HEK293T (cell line): ENCODE measurements around the gene TTC39C.
"Not testable (repeated sequence)": the region's sequence is repeated elsewhere in the genome, so short reads cannot be mapped to it uniquely, and the experiment has no call there.

Experiments used
- CTCF ChIA-PET: fragments of 350-600 bp; formaldehyde crosslinking; extraction: SDS; loops from one replicate; lab custom pipeline; 2021; ENCODE audit warnings: antibody characterized with exemption, inconsistent platforms; lab: Yijun Ruan, JAX
- POLR2A ChIA-PET: fragments of 350-600 bp; formaldehyde crosslinking; extraction: SDS; loops from one replicate; lab custom pipeline; 2020; ENCODE audit warnings: antibody characterized with exemption, inconsistent platforms; lab: Yijun Ruan, JAX
- DNase-seq: peaks from one replicate; pipeline ENCODE4 v3.0.0; 2012; ENCODE audit warnings: mixed read lengths; ENCODE audit errors: extremely low spot score
- ARNT ChIP-seq: fragments of 450-650 bp; IDR thresholded peaks from 2 replicates; pipeline ENCODE4 v1.6.1; 2017; ENCODE audit warnings: mild to moderate bottlenecking
- BHLHE40 ChIP-seq: fragments of 450-650 bp; IDR thresholded peaks from 2 replicates; pipeline ENCODE4 v1.6.1; 2016; ENCODE audit warnings: mild to moderate bottlenecking, moderate library complexity, borderline replicate concordance
- CTBP1 ChIP-seq: fragments of 450-650 bp; IDR thresholded peaks from 2 replicates; pipeline ENCODE4 v1.6.1; 2016; ENCODE audit warnings: borderline replicate concordance
- ELF4 ChIP-seq: fragments of 450-650 bp; IDR thresholded peaks from 2 replicates; pipeline ENCODE4 v1.6.1; 2017; ENCODE audit warnings: antibody characterized with exemption
- FOXA1 ChIP-seq: fragments of 450-650 bp; IDR thresholded peaks from 2 replicates; pipeline ENCODE4 v1.6.1; 2016; ENCODE audit warnings: mild to moderate bottlenecking
- FOXK2 ChIP-seq: fragments of 450-650 bp; IDR thresholded peaks from 2 replicates; pipeline ENCODE4 v1.6.1; 2016; ENCODE audit warnings: mild to moderate bottlenecking
- FOXM1 ChIP-seq: fragments of 450-650 bp; IDR thresholded peaks from 2 replicates; pipeline ENCODE4 v1.6.1; 2017; ENCODE audit warnings: mild to moderate bottlenecking, borderline replicate concordance
- HDGF ChIP-seq: fragments of 450-650 bp; IDR thresholded peaks from 2 replicates; pipeline ENCODE4 v1.6.1; 2017; ENCODE audit warnings: antibody characterized with exemption, borderline replicate concordance
- L3MBTL2 ChIP-seq: fragments of 450-650 bp; conservative IDR thresholded peaks from 2 replicates; pipeline ENCODE4 v1.6.1; 2016; ENCODE audit warnings: mild to moderate bottlenecking
- LEF1 ChIP-seq: fragments of 450-650 bp; IDR thresholded peaks from 2 replicates; pipeline ENCODE4 v1.6.1; 2017; ENCODE audit warnings: mild to moderate bottlenecking, borderline replicate concordance
- NFRKB ChIP-seq: fragments of 450-650 bp; IDR thresholded peaks from 2 replicates; pipeline ENCODE4 v1.6.1; 2016; ENCODE audit warnings: mild to moderate bottlenecking, moderate library complexity
- PKNOX1 ChIP-seq: fragments of 450-650 bp; IDR thresholded peaks from 2 replicates; pipeline ENCODE4 v1.6.1; 2016
- SP1 ChIP-seq: fragments of 450-650 bp; IDR thresholded peaks from 2 replicates; pipeline ENCODE4 v1.6.1; 2017
- SUZ12 ChIP-seq: fragments of 450-650 bp; IDR thresholded peaks from 2 replicates; pipeline ENCODE4 v1.6.1; 2016; ENCODE audit warnings: mild to moderate bottlenecking
- TARDBP ChIP-seq: fragments of 450-650 bp; IDR thresholded peaks from 2 replicates; pipeline ENCODE4 v1.6.1; 2016
- ZNF384 ChIP-seq: fragments of 450-650 bp; IDR thresholded peaks from 2 replicates; pipeline ENCODE4 v1.6.1; 2016

The TTC39C gene

DNA sequence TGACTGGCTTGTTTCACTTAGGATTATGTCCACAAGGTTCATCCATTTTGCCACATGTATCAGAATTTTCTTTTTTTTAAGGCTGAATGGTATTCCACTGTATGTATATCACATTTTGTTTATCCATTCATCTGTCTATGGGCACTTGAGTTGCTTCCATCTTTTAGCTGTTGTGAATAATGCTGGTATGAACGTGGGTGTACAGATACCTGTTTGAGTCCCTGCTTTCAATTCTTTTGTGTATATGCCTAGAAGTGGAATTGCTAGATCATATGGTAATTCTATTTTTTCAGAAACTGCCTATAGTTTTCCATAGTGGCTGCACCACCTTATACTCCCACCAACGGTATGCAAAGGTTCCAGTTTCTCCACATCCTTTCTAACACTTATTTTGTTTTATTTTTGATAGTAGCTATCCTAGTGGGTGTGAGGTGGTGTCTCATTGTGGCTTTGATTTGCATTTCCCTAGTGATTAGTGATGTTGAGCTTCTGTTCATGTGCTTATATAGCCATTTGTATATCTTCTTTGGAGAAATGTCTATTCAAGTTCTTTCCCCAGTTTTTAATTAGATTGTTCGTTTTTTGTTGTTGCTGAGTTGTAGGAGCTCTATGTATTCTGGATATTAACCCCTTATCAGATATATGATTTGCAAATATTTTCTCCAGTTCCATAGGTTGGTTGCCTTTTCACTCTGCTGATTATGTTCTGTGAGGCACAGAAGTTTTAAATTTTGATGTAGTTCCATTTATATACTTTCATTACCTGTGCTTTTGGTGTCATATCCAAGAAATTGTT is 40.7 kb downstream of the TTC39C start:
- no peak for DNase-seq
- CTCF ChIA-PET = no interaction called here
- TF ChIP-seq FOXA1 = no peak
- POLR2A ChIA-PET = interaction anchor here (0.7 kb wide), 1 partner anchor 12 kb away, joined by 4 read pairs; no protein-coding TSS in a partner anchor

DNA sequence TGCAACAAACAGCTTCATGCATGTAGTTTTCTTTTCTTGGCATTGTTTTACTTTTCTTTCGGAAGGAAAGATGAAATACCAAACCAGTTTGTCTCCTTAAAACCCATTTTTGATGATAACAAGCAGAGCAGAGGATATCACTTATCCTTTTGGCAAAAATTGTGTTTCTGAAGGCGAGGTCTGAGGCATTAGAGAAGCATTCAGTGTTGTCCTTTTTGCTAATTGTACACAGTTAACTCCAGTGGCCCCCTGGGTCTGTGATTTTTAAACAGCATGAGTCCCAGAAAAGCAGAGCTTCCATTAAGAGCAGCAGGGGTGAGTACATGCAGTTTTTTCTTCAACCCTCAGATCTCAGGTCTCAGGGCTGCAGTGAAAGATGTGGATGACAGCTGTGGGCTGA is 41.3 kb downstream of the TTC39C start:
- TF ChIP-seq FOXK2 (no peak), SP1 (no peak), TARDBP (no peak), SUZ12 (no peak)
- POLR2A ChIA-PET = interaction anchor here (0.7 kb wide), 1 partner anchor 12 kb away, joined by 4 read pairs; no protein-coding TSS in a partner anchor
- peak; percentile 39 for DNase-seq
- CTCF ChIA-PET = no interaction called here

GRCh38 chr18:24056506-24056905 is 42.0 kb downstream of the TTC39C start:
- no peak for TF ChIP-seq ARNT
- TF ChIP-seq TARDBP = no peak
- no peak for TF ChIP-seq FOXA1
- no peak for TF ChIP-seq BHLHE40
- no peak for TF ChIP-seq ELF4
- no peak for TF ChIP-seq LEF1
- TF ChIP-seq ZNF384 = no peak
- CTCF ChIA-PET = no interaction called here
- POLR2A ChIA-PET = no interaction called here
- no peak for DNase-seq

- TF ChIP-seq BHLHE40 = no peak
- TF ChIP-seq CTBP1 = no peak
- no peak for TF ChIP-seq NFRKB
- no peak for TF ChIP-seq SP1
- no peak for TF ChIP-seq FOXM1
- no peak for TF ChIP-seq ELF4
- no peak for TF ChIP-seq FOXA1
- no peak for TF ChIP-seq SUZ12
- no peak for TF ChIP-seq HDGF
- no peak for TF ChIP-seq ARNT
- no peak for TF ChIP-seq LEF1
- no peak for TF ChIP-seq TARDBP
- no peak for TF ChIP-seq PKNOX1
- no peak for TF ChIP-seq ZNF384
- TF ChIP-seq L3MBTL2 = no peak
- TF ChIP-seq FOXK2 = no peak
- POLR2A ChIA-PET = no interaction called here
- CTCF ChIA-PET = no interaction called here
- no peak for DNase-seq
Observed at GRCh38 chr18:24057804-24058203, 43.2 kb downstream of the TTC39C start.

- POLR2A ChIA-PET, DNase-seq: not testable (repeated sequence)
- CTCF ChIA-PET = interaction anchor here (0.6 kb wide), 1 partner anchor 431 kb away, joined by 5 read pairs; no protein-coding TSS in a partner anchor
Observed at GRCh38 chr18:24059385-24059784, 44.8 kb downstream of the TTC39C start.

DNA sequence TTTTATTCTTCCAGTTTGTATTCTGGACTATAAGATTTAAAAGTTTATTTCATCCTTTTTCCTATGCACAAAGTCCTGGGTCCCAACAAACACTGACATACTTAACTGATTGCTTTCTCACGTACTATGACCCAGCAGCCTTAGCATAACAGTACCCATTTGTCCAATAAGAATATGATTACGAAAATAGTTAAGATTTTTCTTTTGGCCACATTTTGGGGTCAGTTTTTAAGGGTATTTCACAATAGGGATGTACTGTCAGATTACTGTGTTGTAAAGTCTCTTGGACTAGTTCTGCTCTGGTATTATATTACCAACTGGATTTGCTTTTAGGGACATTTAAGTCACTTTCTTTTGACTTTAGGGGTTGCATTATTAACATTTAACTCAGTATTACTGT is 46.1 kb downstream of the TTC39C start:
- no peak for DNase-seq
- TF ChIP-seq ZNF384 (no peak), NFRKB (no peak), FOXM1 (no peak), ARNT (no peak), L3MBTL2 (no peak), FOXA1 (no peak), HDGF (no peak), LEF1 (no peak), BHLHE40 (no peak)
- ChIA-PET POLR2A (no interaction called here), CTCF (no interaction called here)

- CTCF ChIA-PET = no interaction called here
- POLR2A ChIA-PET = no interaction called here
- TF ChIP-seq ZNF384 (0 out of 2 replicates have a peak, but pooled peaks have one; percentile 17), FOXA1 (no peak)
- DNase-seq = no peak
Observed at GRCh38 chr18:24063121-24063731, 48.7 kb downstream of the TTC39C start.

DNA sequence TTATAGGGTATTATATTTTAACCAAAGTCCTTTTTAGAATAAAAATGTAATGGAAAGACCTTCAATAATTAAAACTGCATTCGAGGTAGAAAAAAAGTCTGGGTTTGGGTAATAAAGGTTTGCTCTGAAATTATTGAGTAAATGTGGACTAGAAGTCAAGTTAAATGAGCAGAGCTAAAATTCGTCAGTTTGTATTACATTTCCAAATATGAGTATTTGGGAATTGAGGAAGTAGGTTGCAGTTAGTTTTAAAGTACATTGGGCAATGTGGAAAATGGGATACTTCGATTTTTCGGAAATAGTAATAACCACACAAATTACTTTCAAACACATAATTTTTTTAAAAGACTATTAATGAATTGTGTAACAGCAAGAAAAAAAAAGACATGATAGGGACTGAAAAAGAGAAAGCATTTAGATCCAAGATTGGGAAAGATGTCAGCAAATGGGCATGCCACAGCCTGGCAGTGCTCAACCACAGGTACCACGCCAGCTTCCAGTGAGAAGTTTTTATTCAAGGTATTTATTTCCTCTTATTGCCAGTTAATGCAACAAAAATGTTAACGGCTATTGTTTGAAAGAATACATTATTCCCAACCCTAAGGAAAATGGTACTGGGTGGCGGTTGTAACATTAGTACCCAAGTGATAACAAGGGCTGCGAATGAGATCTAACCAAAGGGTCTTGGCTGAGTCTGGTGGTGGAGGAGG is 50.0 kb downstream of the TTC39C start:
- no peak for DNase-seq
- POLR2A ChIA-PET = no interaction called here
- CTCF ChIA-PET = no interaction called here

More for the DNA sequence above, 50.0 kb downstream of the TTC39C start:
- TF ChIP-seq ARNT (no peak), SP1 (no peak), CTBP1 (no peak), SUZ12 (no peak), FOXA1 (no peak), ZNF384 (no peak), ELF4 (no peak), BHLHE40 (no peak), FOXK2 (no peak)
